SK-N-SH (cell line): ENCODE results near the gene NCF4. TPM values are rescaled to one million over a fixed set of nuclear protein-coding genes. Genes with fewer than 3 reads are reported as not detected.

ENCODE experiments used
- CTCF ChIA-PET: fragments of 300-600, 350-600 bp; formaldehyde crosslinking; extraction: SDS; loops from one replicate; lab custom pipeline; 2021; lab: Yijun Ruan, JAX
- POLR2A ChIA-PET: fragments of 350-600 bp; sonication (Branson Sonifier 250); formaldehyde crosslinking; extraction: SDS; loops from one replicate; lab custom pipeline; 2020; ENCODE audit warnings: antibody characterized with exemption, inconsistent platforms; lab: Yijun Ruan, JAX
- DNase-seq: peaks from one replicate; pipeline ENCODE4 v3.0.0; 2012
- H2AFZ ChIP-seq: fragments of 200-600 bp; sonication (generic); 2 replicates; pipeline ENCODE4 v1.8.1; 2016; ENCODE audit warnings: antibody characterized with exemption, mild to moderate bottlenecking, low read depth
- H3F3A ChIP-seq: fragments of 200-600 bp; sonication (generic); replicated peaks from 2 replicates; pipeline ENCODE3; 2016; ENCODE audit warnings: antibody characterized with exemption, mild to moderate bottlenecking; ENCODE audit not compliant: insufficient read depth
- H3K27ac ChIP-seq, 2 experiments: fragments of 200-500 bp in 1 of 2; fragments of 200-600 bp in 1 of 2; sonication (Bioruptor generic) in 1 of 2; sonication (generic), shearing (Covaris generic) in 1 of 2; 2 replicates each; pipeline versions ENCODE4 v1.5.1 to v1.6.1; 2014 to 2016; ENCODE audit warnings: low read depth in 2 of 2, inconsistent platforms in 1 of 2, low read length in 1 of 2, mild to moderate bottlenecking in 1 of 2, mixed read lengths in 1 of 2
- H3K27me3 ChIP-seq: fragments of 200-600 bp; sonication (generic), shearing (Covaris generic); 2 replicates; pipeline ENCODE4 v1.6.1; 2016; ENCODE audit warnings: mixed run types; ENCODE audit not compliant: insufficient read depth
- H3K36me3 ChIP-seq, 2 experiments: fragments of 200-500 bp in 1 of 2; fragments of 200-600 bp in 1 of 2; sonication (Bioruptor generic) in 1 of 2; sonication (generic) in 1 of 2; replicated peaks in 1 of 2; 2 replicates each; pipeline versions ENCODE3 to v1.5.1; 2014 to 2016; ENCODE audit warnings: low read length in 1 of 2, mild to moderate bottlenecking in 1 of 2; ENCODE audit not compliant: insufficient read depth in 2 of 2, control insufficient read depth in 1 of 2
- H3K4me1 ChIP-seq, 2 experiments: fragments of 200-500 bp in 1 of 2; fragments of 200-600 bp in 1 of 2; sonication (Bioruptor generic) in 1 of 2; sonication (generic), shearing (Covaris generic) in 1 of 2; 2 replicates each; pipeline versions ENCODE4 v1.5.1 to v1.6.1; 2014 to 2016; ENCODE audit warnings: low read depth in 1 of 2, low read length in 1 of 2, mixed run types in 1 of 2; ENCODE audit not compliant: insufficient read depth in 2 of 2, control insufficient read depth in 1 of 2
- H3K4me2 ChIP-seq: fragments of 200-600 bp; sonication (generic), shearing (Covaris generic); 2 replicates; pipeline ENCODE4 v1.6.1; 2017; ENCODE audit warnings: mixed run types
- H3K4me3 ChIP-seq, 2 experiments: fragments of 200-500 bp in 1 of 2; fragments of 200-600 bp in 1 of 2; sonication (Bioruptor generic) in 1 of 2; sonication (generic), shearing (Covaris generic) in 1 of 2; 2 replicates each; pipeline versions ENCODE4 v1.5.1 to v1.8.1; 2014 to 2016; ENCODE audit warnings: low read depth in 2 of 2, inconsistent platforms in 1 of 2, low read length in 1 of 2, mild to moderate bottlenecking in 1 of 2, mixed read lengths in 1 of 2, moderate library complexity in 1 of 2
- H3K79me2 ChIP-seq: fragments of 200-600 bp; sonication (generic); 2 replicates; pipeline ENCODE4 v1.8.1; 2017; ENCODE audit warnings: mild to moderate bottlenecking; ENCODE audit not compliant: insufficient read depth
- H3K9ac ChIP-seq: fragments of 200-600 bp; sonication (generic); 2 replicates; pipeline ENCODE4 v1.6.1; 2017; ENCODE audit warnings: mixed run types
- H3K9me2 ChIP-seq: fragments of 200-600 bp; sonication (generic); 2 replicates; pipeline ENCODE4 v1.6.1; 2017; ENCODE audit warnings: mixed run types
- H3K9me3 ChIP-seq: fragments of 200-600 bp; sonication (generic); 2 replicates; pipeline ENCODE4 v1.6.1; 2017; ENCODE audit warnings: mixed run types, mild to moderate bottlenecking, moderate library complexity
- H4K20me1 ChIP-seq: fragments of 200-600 bp; sonication (generic); 2 replicates; pipeline ENCODE4 v1.6.1; 2017; ENCODE audit warnings: mild to moderate bottlenecking, mixed run types; ENCODE audit not compliant: insufficient read depth
- CHD2 ChIP-seq: fragments of 150-350 bp; IDR thresholded peaks from 2 replicates; pipeline ENCODE4 v1.6.1; 2018; ENCODE audit warnings: low read length; ENCODE audit not compliant: partially characterized antibody
- ELF1 ChIP-seq: IDR thresholded peaks from 2 replicates; pipeline ENCODE4 v1.4.0; 2012
- EP300 ChIP-seq, 2 experiments: IDR thresholded peaks; 2 replicates each; pipeline versions ENCODE4 v1.4.0 to v1.6.1; 2012; ENCODE audit warnings: borderline replicate concordance in 1 of 2, low read depth in 1 of 2, low read length in 1 of 2
- EZH2phosphoT487 ChIP-seq: fragments of 200-600 bp; sonication (generic); IDR thresholded peaks from 2 replicates; pipeline ENCODE4 v1.6.1; 2017; ENCODE audit warnings: low read depth, mixed run types, mild to moderate bottlenecking, antibody characterized with exemption, moderate library complexity, borderline replicate concordance
- FOSL2 ChIP-seq: IDR thresholded peaks from 2 replicates; pipeline ENCODE4 v1.4.0; 2012; ENCODE audit warnings: low read depth, mild to moderate bottlenecking, moderate library complexity, borderline replicate concordance
- FOXM1 ChIP-seq: IDR thresholded peaks from 2 replicates; pipeline ENCODE4 v1.4.0; 2012; ENCODE audit warnings: low read depth, mild to moderate bottlenecking
- GATA2 ChIP-seq: sonication (generic); formaldehyde crosslinking; IDR thresholded peaks from 2 replicates; pipeline ENCODE4 v1.5.0; 2020; ENCODE audit warnings: mild to moderate bottlenecking, missing genetic modification reagents
- JUND ChIP-seq: IDR thresholded peaks from 2 replicates; pipeline ENCODE4 v1.4.0; 2012
- MAX ChIP-seq: IDR thresholded peaks from 2 replicates; pipeline ENCODE4 v1.4.0; 2012; ENCODE audit warnings: low read depth
- MEF2A ChIP-seq: IDR thresholded peaks from 2 replicates; pipeline ENCODE4 v1.4.0; 2012; ENCODE audit warnings: low read depth, borderline replicate concordance
- MXI1 ChIP-seq: IDR thresholded peaks from 2 replicates; pipeline ENCODE4 v1.6.1; 2012; ENCODE audit warnings: mild to moderate bottlenecking, low read depth, low read length, improper control_type of control experiment
- NFIC ChIP-seq: IDR thresholded peaks from 2 replicates; pipeline ENCODE4 v1.4.0; 2012; ENCODE audit warnings: borderline replicate concordance
- NRF1 ChIP-seq: IDR thresholded peaks from 2 replicates; pipeline ENCODE4 v1.6.1; 2012; ENCODE audit warnings: low read depth, mild to moderate bottlenecking, low read length
- PBX3 ChIP-seq: IDR thresholded peaks from 2 replicates; pipeline ENCODE4; 2012
- POLR2AphosphoS5 ChIP-seq: IDR thresholded peaks from 2 replicates; pipeline ENCODE4 v1.6.1; 2012; ENCODE audit warnings: low read depth, low read length
- RAD21 ChIP-seq: IDR thresholded peaks from 2 replicates; pipeline ENCODE4 v1.6.1; 2012; ENCODE audit warnings: mild to moderate bottlenecking, low read length
- RCOR1 ChIP-seq: fragments of 150-350 bp; IDR thresholded peaks from 2 replicates; pipeline ENCODE4 v1.6.1; 2017; ENCODE audit warnings: antibody characterized with exemption, low read length
- RFX5 ChIP-seq: IDR thresholded peaks from 2 replicates; pipeline ENCODE4 v1.6.1; 2012; ENCODE audit warnings: mild to moderate bottlenecking, improper control_type of control experiment, low read length
- SIN3A ChIP-seq: IDR thresholded peaks from 2 replicates; pipeline ENCODE4 v1.6.1; 2012; ENCODE audit warnings: low read depth, mild to moderate bottlenecking, low read length, moderate library complexity, borderline replicate concordance
- TAF1 ChIP-seq: IDR thresholded peaks from 2 replicates; pipeline ENCODE4 v1.6.1; 2012; ENCODE audit warnings: low read depth, mild to moderate bottlenecking, low read length, moderate library complexity, borderline replicate concordance
- TCF12 ChIP-seq: IDR thresholded peaks from 2 replicates; pipeline ENCODE4 v1.4.0; 2012
- TEAD4 ChIP-seq: IDR thresholded peaks from 2 replicates; pipeline ENCODE4 v1.4.0; 2012; ENCODE audit warnings: mild to moderate bottlenecking, borderline replicate concordance; ENCODE audit not compliant: insufficient read depth
- YY1 ChIP-seq: IDR thresholded peaks from 2 replicates; pipeline ENCODE4 v1.4.0; 2012; ENCODE audit warnings: low read depth, mild to moderate bottlenecking
- WGBS: methylation state at CpG from one replicate; pipeline ENCODE4 v1.1.6; 2017; ENCODE audit warnings: low lambda C conversion rate; 5-methylcytosine and 5-hydroxymethylcytosine counted together
- polyA plus RNA-seq, 3 experiments: library from polyadenylated mRNA; depleted of rRNA; stranded (reverse); fragments of >200 nt; gene quantifications; 2 replicates each; pipeline ENCODE4 v1.2.3, GENCODE V29; 2012
- TF ChIP-seq, protein P1 (sequence below): fragments of 150-350 bp; IDR thresholded peaks from 2 replicates; pipeline ENCODE4 v1.6.1; 2017; ENCODE audit warnings: antibody characterized with exemption, low read length, low read depth, borderline replicate concordance
- TF ChIP-seq, protein P2 (sequence below): IDR thresholded peaks from 2 replicates; pipeline ENCODE4 v1.4.0; 2012; ENCODE audit warnings: low read depth, borderline replicate concordance

NCF4 gene
- polyA plus RNA-seq, 1 of the 3 experiments (the other 2 are of a cell fraction): not detected

GRCh38 chr22:36894266-36894665 lies 33.5 kb downstream of the NCF4 start:
- no peaks in the 10 kb centered on the region for H3K4me1 ChIP-seq

DNA sequence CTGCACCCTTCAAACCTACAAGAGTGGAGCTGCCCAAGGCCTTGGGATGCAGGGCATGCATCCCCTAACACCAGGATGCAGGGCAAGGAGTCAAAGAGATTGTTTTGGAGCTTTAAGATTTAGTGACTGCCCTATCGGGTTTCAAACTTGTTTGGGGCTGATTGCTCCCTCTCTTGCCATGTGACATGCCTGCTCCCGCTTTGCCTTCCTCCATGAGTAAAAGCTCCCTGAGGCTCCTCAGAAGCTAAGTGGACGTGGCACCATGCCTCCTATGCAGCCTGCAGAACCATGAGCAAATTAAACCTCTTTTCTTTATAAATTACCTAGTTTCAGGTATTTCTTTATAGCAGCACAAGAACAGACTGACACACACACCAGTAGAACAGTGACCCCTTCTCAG lies 36.8 kb downstream of the NCF4 start:
- whole genome bisulfite sequencing: 29% methylated on average over 3 of the region's 3 CpGs
- no peak overlapping the region for H2AFZ ChIP-seq
- H3K9ac ChIP-seq: no peak overlapping the region
- no peaks in the 10 kb centered on the region for H3K36me3 ChIP-seq
- H4K20me1 ChIP-seq: no peaks in the 10 kb centered on the region
- H3F3A ChIP-seq: no peaks in the 10 kb centered on the region
- H3K9me3 ChIP-seq: no peaks in the 10 kb centered on the region
- peaks cover 11% of the 10 kb centered on the region; the same call in 1 of the 2 replicates for H3K27me3 ChIP-seq
- H3K4me1 ChIP-seq: no peaks in the 10 kb centered on the region
- H3K9me2 ChIP-seq: no peaks in the 10 kb centered on the region
- no peak overlapping the region for H3K4me2 ChIP-seq
- ChIA-PET CTCF (interaction anchor here (1.3 to 1.7 kb wide), 2 partner anchors 26 to 42 kb away, joined by 3 to 8 read pairs; no protein-coding TSS in a partner anchor), POLR2A (no interaction called here)
- no peaks in the 10 kb centered on the region for H3K79me2 ChIP-seq
- no peak overlapping the region for H3K4me3 ChIP-seq
- no peak for DNase-seq
- no peak overlapping the region for H3K27ac ChIP-seq
- no peak for TF ChIP-seq FOXM1
- no peak for TF ChIP-seq NRF1
- no peak for TF ChIP-seq PBX3
- no peak for TF ChIP-seq TAF1
- no peak for TF ChIP-seq NFIC
- TF ChIP-seq EP300 (IDR thresholded peaks at IDR 0.05; ENCODE audit: borderline replicate concordance in 1 of 2, low read depth in 1 of 2, low read length in 1 of 2): no peak
- TF ChIP-seq JUND: no peak
- TF ChIP-seq, protein P1, sequence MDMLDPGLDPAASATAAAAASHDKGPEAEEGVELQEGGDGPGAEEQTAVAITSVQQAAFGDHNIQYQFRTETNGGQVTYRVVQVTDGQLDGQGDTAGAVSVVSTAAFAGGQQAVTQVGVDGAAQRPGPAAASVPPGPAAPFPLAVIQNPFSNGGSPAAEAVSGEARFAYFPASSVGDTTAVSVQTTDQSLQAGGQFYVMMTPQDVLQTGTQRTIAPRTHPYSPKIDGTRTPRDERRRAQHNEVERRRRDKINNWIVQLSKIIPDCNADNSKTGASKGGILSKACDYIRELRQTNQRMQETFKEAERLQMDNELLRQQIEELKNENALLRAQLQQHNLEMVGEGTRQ: no peak
- TF ChIP-seq TEAD4: no peak
- no peak for TF ChIP-seq CHD2
- TF ChIP-seq MEF2A: no peak
- no peak for TF ChIP-seq FOSL2
- no peak for TF ChIP-seq SIN3A
- TF ChIP-seq GATA2 (CRISPR knock-in tag): no peak

More at GRCh38 chr22:36894266-36894665, 33.5 kb downstream of the NCF4 start:
- H2AFZ ChIP-seq: no peak overlapping the region
- ChIA-PET CTCF (interaction anchor here (0.9 kb wide), 1 partner anchor 23 kb away, joined by 3 read pairs; no protein-coding TSS in a partner anchor), POLR2A (interaction anchor here (0.6 kb wide), 1 partner anchor 49 kb away, joined by 3 read pairs; no protein-coding TSS in a partner anchor)
- no peak for DNase-seq
- H4K20me1 ChIP-seq: no peaks in the 10 kb centered on the region
- H3K79me2 ChIP-seq: no peaks in the 10 kb centered on the region
- no peaks in the 10 kb centered on the region for H3F3A ChIP-seq
- no peak for TF ChIP-seq MXI1
- no peak for TF ChIP-seq RCOR1
- no peak for TF ChIP-seq POLR2AphosphoS5
- TF ChIP-seq, protein P2, sequence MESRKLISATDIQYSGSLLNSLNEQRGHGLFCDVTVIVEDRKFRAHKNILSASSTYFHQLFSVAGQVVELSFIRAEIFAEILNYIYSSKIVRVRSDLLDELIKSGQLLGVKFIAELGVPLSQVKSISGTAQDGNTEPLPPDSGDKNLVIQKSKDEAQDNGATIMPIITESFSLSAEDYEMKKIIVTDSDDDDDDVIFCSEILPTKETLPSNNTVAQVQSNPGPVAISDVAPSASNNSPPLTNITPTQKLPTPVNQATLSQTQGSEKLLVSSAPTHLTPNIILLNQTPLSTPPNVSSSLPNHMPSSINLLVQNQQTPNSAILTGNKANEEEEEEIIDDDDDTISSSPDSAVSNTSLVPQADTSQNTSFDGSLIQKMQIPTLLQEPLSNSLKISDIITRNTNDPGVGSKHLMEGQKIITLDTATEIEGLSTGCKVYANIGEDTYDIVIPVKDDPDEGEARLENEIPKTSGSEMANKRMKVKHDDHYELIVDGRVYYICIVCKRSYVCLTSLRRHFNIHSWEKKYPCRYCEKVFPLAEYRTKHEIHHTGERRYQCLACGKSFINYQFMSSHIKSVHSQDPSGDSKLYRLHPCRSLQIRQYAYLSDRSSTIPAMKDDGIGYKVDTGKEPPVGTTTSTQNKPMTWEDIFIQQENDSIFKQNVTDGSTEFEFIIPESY: no peak
- no peak for TF ChIP-seq MEF2A
- no peak for TF ChIP-seq NRF1
- no peak for TF ChIP-seq MAX
- TF ChIP-seq RAD21: no peak
- no peak for TF ChIP-seq NFIC
- no peak for TF ChIP-seq JUND
- TF ChIP-seq ELF1: no peak
- no peak for TF ChIP-seq EZH2phosphoT487
- TF ChIP-seq, protein P1: no peak
- TF ChIP-seq YY1: no peak
- no peak for TF ChIP-seq FOXM1
- no peak for TF ChIP-seq RFX5
- TF ChIP-seq GATA2 (CRISPR knock-in tag): no peak
- no peak for TF ChIP-seq TCF12
- H3K27ac ChIP-seq: no peak overlapping the region
- H3K9ac ChIP-seq: no peak overlapping the region
- no peak overlapping the region for H3K4me2 ChIP-seq
- no peaks in the 10 kb centered on the region for H3K9me2 ChIP-seq
- no peaks in the 10 kb centered on the region for H3K9me3 ChIP-seq
- H3K27me3 ChIP-seq: peaks cover 6% of the 10 kb centered on the region; the same call in 1 of the 2 replicates
- no peaks in the 10 kb centered on the region for H3K36me3 ChIP-seq
- H3K4me3 ChIP-seq: no peak overlapping the region
- 70% methylated on average over 1 of the region's 1 CpG for WGBS
